AG10803 (cell line): ENCODE data around the gene CCNK.
A peak's percentile ranks its signal among the peaks of the same experiment; 100 is the strongest.

Experiments used
- DNase-seq: peaks from one replicate; pipeline ENCODE4 v3.0.0; 2010; ENCODE audit warnings: low read depth
- H3K4me3 ChIP-seq: 2 replicates; pipeline ENCODE4 v1.5.1; 2011; ENCODE audit warnings: mild to moderate bottlenecking, low read length, control low read depth
- CTCF ChIP-seq: conservative IDR thresholded peaks from 2 replicates; pipeline ENCODE4 v1.5.1; 2011; ENCODE audit warnings: mild to moderate bottlenecking, low read length, control low read depth, inconsistent platforms

CCNK gene

GRCh38 chr14:99520571-99521081 is 39.4 kb downstream of the CCNK start:
- no peak for DNase-seq
- TF ChIP-seq CTCF = no peak
- no peak overlapping the region for H3K4me3 ChIP-seq

- no peak for TF ChIP-seq CTCF
Observed at GRCh38 chr14:99521176-99522024, 40.2 kb downstream of the CCNK start.

GRCh38 chr14:99522025-99522401 is 40.8 kb downstream of the CCNK start:
- no peak for DNase-seq

More at GRCh38 chr14:99521176-99522024, 40.2 kb downstream of the CCNK start:
- DNase-seq = no peak
- H3K4me3 ChIP-seq = no peak overlapping the region

GRCh38 chr14:99522457-99522891 is 41.3 kb downstream of the CCNK start:
- peak; percentile 60 for DNase-seq
- peak; percentile 14 for TF ChIP-seq CTCF
- H3K4me3 ChIP-seq = no peak overlapping the region

More at GRCh38 chr14:99522025-99522401, 40.8 kb downstream of the CCNK start:
- no peak for TF ChIP-seq CTCF
- no peak overlapping the region for H3K4me3 ChIP-seq

GRCh38 chr14:99522934-99523703 is 41.9 kb downstream of the CCNK start:
- no peak for DNase-seq
- H3K4me3 ChIP-seq = no peak overlapping the region
- TF ChIP-seq CTCF = no peak

- no peak overlapping the region for H3K4me3 ChIP-seq
- TF ChIP-seq CTCF = no peak
Observed at GRCh38 chr14:99523704-99524055, 42.5 kb downstream of the CCNK start.

More at GRCh38 chr14:99523704-99524055, 42.5 kb downstream of the CCNK start:
- DNase-seq = no peak
